Measurements from ENCODE around the gene PITPNC1.
A peak's percentile ranks its signal among the peaks of the same experiment; 100 is the strongest.
"Not testable (repeated sequence)": the region's sequence is repeated elsewhere in the genome, so short reads cannot be mapped to it uniquely, and the experiment has no call there.

PITPNC1 gene

GRCh38 chr17:67716405-67716798 lies 339.3 kb downstream of the PITPNC1 start:
- DNase-seq (ENCODE audit: low read depth), result no peak
- TF ChIP-seq CTCF (conservative IDR thresholded peaks at IDR 0.05; ENCODE audit: control insufficient read depth, insufficient read depth, low read depth, low read length), result no peak
- no peak overlapping the region for H3K4me3 ChIP-seq (ENCODE audit: control insufficient read depth, low read depth, low read length)

- DNase-seq (ENCODE audit: low read depth), result no peak
- H3K4me3 ChIP-seq (ENCODE audit: control insufficient read depth, low read depth, low read length), result peak overlapping the region; percentile 73
- TF ChIP-seq CTCF (conservative IDR thresholded peaks at IDR 0.05; ENCODE audit: control insufficient read depth, insufficient read depth, low read depth, low read length), result no peak
Observed at GRCh38 chr17:67717192-67717623, 340.1 kb downstream of the PITPNC1 start.

- peak; percentile 85 for TF ChIP-seq CTCF (conservative IDR thresholded peaks at IDR 0.05; ENCODE audit: control insufficient read depth, insufficient read depth, low read depth, low read length)
Observed at GRCh38 chr17:67717624-67718324, 340.7 kb downstream of the PITPNC1 start, which contains the start of gene NOL11. TSS of gene NOL11 (plus strand) at chr17:67717936. CDS start at chr17:67717948, 12 bp downstream.

GRCh38 chr17:67718325-67718941 lies 341.4 kb downstream of the PITPNC1 start:
- peak; percentile 38 for DNase-seq (ENCODE audit: low read depth)
- peak overlapping the region; percentile 100 for H3K4me3 ChIP-seq (ENCODE audit: control insufficient read depth, low read depth, low read length)
- TF ChIP-seq CTCF (conservative IDR thresholded peaks at IDR 0.05; ENCODE audit: control insufficient read depth, insufficient read depth, low read depth, low read length), result no peak

More at GRCh38 chr17:67717624-67718324, 340.7 kb downstream of the PITPNC1 start, which contains the start of gene NOL11:
- peak within 1 kb of the TSS; percentile 100 for H3K4me3 ChIP-seq (ENCODE audit: control insufficient read depth, low read depth, low read length)
- peak; percentile 98 for DNase-seq (ENCODE audit: low read depth)

- no peak for TF ChIP-seq CTCF (conservative IDR thresholded peaks at IDR 0.05; ENCODE audit: control insufficient read depth, insufficient read depth, low read depth, low read length)
- DNase-seq (ENCODE audit: low read depth), result no peak
- H3K4me3 ChIP-seq (ENCODE audit: control insufficient read depth, low read depth, low read length), result no peak overlapping the region
Observed at GRCh38 chr17:67725373-67725791, 348.3 kb downstream of the PITPNC1 start.

- no peak for TF ChIP-seq CTCF (conservative IDR thresholded peaks at IDR 0.05; ENCODE audit: control insufficient read depth, insufficient read depth, low read depth, low read length)
- DNase-seq (ENCODE audit: low read depth), result no peak
Observed at GRCh38 chr17:67725807-67726206, 348.7 kb downstream of the PITPNC1 start.

DNA sequence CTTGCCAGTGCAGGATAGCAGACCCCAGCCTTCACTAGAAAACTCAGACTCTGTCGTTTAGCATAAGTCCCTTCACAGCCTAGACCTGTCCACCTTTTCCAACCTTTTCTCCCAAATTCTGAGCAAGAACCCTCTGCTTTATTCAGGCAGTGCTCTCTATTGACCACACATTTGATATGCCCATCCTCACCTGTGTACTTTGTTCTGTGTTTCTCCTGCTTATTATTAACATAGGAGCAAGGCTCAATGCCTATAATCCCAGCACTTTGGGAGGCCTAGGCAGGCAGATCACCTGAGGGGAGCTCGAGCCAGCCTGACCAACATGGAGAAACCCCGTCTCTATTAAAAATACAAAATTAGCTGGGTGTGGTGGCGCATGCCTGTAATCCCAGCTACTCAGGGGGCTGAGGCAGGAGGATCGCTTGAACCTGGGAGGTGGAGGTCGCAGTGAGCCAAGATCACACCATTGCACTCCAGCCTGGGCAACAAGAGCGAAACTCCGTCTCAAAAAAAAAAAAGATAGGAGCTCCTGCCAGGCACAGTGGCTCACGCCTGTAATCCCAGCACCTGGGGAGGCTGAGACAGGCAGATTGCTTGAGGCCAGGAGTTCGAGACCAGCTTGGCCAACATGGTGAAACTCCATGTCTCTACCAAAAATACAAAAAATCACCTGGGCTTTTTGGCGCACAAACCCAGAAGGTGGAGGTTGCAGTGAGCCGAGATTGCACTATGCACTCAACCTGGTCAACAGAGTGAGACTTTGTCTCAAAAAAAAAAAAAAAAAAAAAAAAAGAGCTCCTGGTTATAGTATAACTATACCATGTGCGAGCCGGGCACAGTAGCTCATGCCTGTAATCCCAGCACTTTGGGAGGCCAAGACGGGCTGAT lies 350.3 kb downstream of the PITPNC1 start:
- not testable (repeated sequence) for H3K4me3 ChIP-seq (ENCODE audit: control insufficient read depth, low read depth, low read length); DNase-seq (ENCODE audit: low read depth)

More at GRCh38 chr17:67725807-67726206, 348.7 kb downstream of the PITPNC1 start:
- H3K4me3 ChIP-seq (ENCODE audit: control insufficient read depth, low read depth, low read length), result no peak overlapping the region

Data from fibroblast of mammary gland (primary cell).